ENCODE measurements around the gene RPS18.

- TF ChIP-seq EP300 (IDR thresholded peaks at IDR 0.05; ENCODE audit: low read depth) (no peak), CTCF (IDR thresholded peaks at IDR 0.05) (no peak), POLR2AphosphoS5 (IDR thresholded peaks at IDR 0.05) (no peak), POLR2A (IDR thresholded peaks at IDR 0.05) (no peak)
Measured at GRCh38 chr6:33276581-33276863, 4.6 kb downstream of the RPS18 start.
